BJ (cell line): Measurements from ENCODE around the gene EMD. TPM values are rescaled to one million over a fixed set of nuclear protein-coding genes. Genes with fewer than 3 reads are reported as not detected.

Source experiments
- CTCF ChIA-PET: fragments of 350-600 bp; formaldehyde crosslinking; extraction: SDS; loops from one replicate; lab custom pipeline; 2021; ENCODE audit warnings: antibody characterized with exemption, inconsistent platforms; lab: Yijun Ruan, JAX
- POLR2A ChIA-PET: fragments of 300-600 bp; sonication (Branson Sonifier 250); formaldehyde crosslinking; extraction: SDS; loops from one replicate; lab custom pipeline; 2021; ENCODE audit warnings: antibody characterized with exemption; lab: Charles Lee
- DNase-seq: peaks from one replicate; pipeline ENCODE4 v3.0.0-alpha.2; 2011; ENCODE audit warnings: low read depth
- H3K27me3 ChIP-seq: 2 replicates; pipeline ENCODE4 v1.6.0; 2011; ENCODE audit warnings: low read length; ENCODE audit not compliant: control insufficient read depth, insufficient read depth
- H3K36me3 ChIP-seq: 2 replicates; pipeline ENCODE4 v1.5.1; 2011; ENCODE audit warnings: low read length; ENCODE audit not compliant: control insufficient read depth, insufficient read depth
- H3K4me3 ChIP-seq: 2 replicates; pipeline ENCODE4 v1.5.1; 2011; ENCODE audit warnings: low read depth, mild to moderate bottlenecking, control low read depth, low read length
- CTCF ChIP-seq: IDR thresholded peaks from 2 replicates; pipeline ENCODE4 v1.5.1; 2011; ENCODE audit warnings: low read depth, mild to moderate bottlenecking, control low read depth, inconsistent platforms, low read length, moderate library complexity; ENCODE audit not compliant: insufficient read depth
- polyA plus RNA-seq: library from polyadenylated mRNA; depleted of rRNA; stranded (reverse); fragments of >200 nt; gene quantifications from 2 replicates; pipeline ENCODE4 v1.2.3, GENCODE V29; 2011

Gene EMD
- polyA plus RNA-seq, 1 experiment = 71.0 TPM

- ChIA-PET CTCF (interaction anchor here (1.1 to 2.3 kb wide), 6 partner anchors 23 to 161 kb away, joined by 3 to 16 read pairs (median 7); partner anchors contain the start of gene RPL10), POLR2A (no interaction called here)
- H3K27me3 ChIP-seq = no peaks in the 10 kb centered on the region
- H3K36me3 ChIP-seq = peaks cover 5% of the 10 kb centered on the region; the same call in 1 of the 2 replicates
- DNase-seq = no peak
- peak within 1 kb of the TSS; percentile 65 for H3K4me3 ChIP-seq
- TF ChIP-seq CTCF = no peak
Observed at GRCh38 chrX:154374313-154375155, 4.6 kb upstream of the EMD start, which contains the start of gene FLNA. Gene FLNA (minus strand): TSS chrX:154374634. CDS start chrX:154371245, 3,389 bp downstream.

GRCh38 chrX:154375156-154375504 lies 4.0 kb upstream of the EMD start:
- no peak for DNase-seq
- Histone ChIP-seq H3K36me3 (peaks cover 2% of the 10 kb centered on the region; the same call in 1 of the 2 replicates), H3K27me3 (no peaks in the 10 kb centered on the region), H3K4me3 (peak overlapping the region; percentile 39)
- CTCF ChIA-PET = no interaction called here
- POLR2A ChIA-PET = no interaction called here
- TF ChIP-seq CTCF = no peak

- Histone ChIP-seq H3K36me3 (peaks cover 6% of the 10 kb centered on the region; the same call in 1 of the 2 replicates), H3K4me3 (no peak overlapping the region), H3K27me3 (no peaks in the 10 kb centered on the region)
- no peak for DNase-seq
- CTCF ChIA-PET = no interaction called here
- POLR2A ChIA-PET = no interaction called here
- TF ChIP-seq CTCF = no peak
Observed at GRCh38 chrX:154376774-154377173, 2.3 kb upstream of the EMD start.

GRCh38 chrX:154378059-154378798 lies 866 bp upstream of the EMD start:
- no peak for DNase-seq
- H3K27me3 ChIP-seq = no peaks in the 10 kb centered on the region
- peaks cover 6% of the 10 kb centered on the region; the same call in 1 of the 2 replicates for H3K36me3 ChIP-seq
- 0 out of 2 replicates have a peak, but pooled peaks have one; percentile 7 for TF ChIP-seq CTCF
- ChIA-PET CTCF (no interaction called here), POLR2A (no interaction called here)
- peak overlapping the region; percentile 42 for H3K4me3 ChIP-seq

- POLR2A ChIA-PET = no interaction called here
- no peak for DNase-seq
- no peak for TF ChIP-seq CTCF
Observed at GRCh38 chrX:154379569-154379951, 465 bp downstream of the EMD start.

More at GRCh38 chrX:154379569-154379951, 465 bp downstream of the EMD start:
- CTCF ChIA-PET = interaction anchor here (1.0 kb wide), 1 partner anchor 18 kb away, joined by 3 read pairs; the partner anchor contains the start of gene RPL10
- H3K36me3 ChIP-seq = peaks cover 6% of the 10 kb centered on the region; the same call in 1 of the 2 replicates
- H3K27me3 ChIP-seq = no peaks in the 10 kb centered on the region
- peak overlapping the region; percentile 69 for H3K4me3 ChIP-seq
